Stimulated activated CD8-positive, alpha-beta memory T cell treated with anti-CD3 and anti-CD28 coated beads, Interleukin-12 subunit alpha, Interleukin-12 subunit beta, amount 100 ng/mL, for 4 hours (primary cell): ENCODE measurements around the gene PSPN.

Source experiments
- DNase-seq: peaks from one replicate; pipeline ENCODE4 v3.0.0-alpha.2; 2020; ENCODE audit warnings: low read depth

Gene PSPN

DNA sequence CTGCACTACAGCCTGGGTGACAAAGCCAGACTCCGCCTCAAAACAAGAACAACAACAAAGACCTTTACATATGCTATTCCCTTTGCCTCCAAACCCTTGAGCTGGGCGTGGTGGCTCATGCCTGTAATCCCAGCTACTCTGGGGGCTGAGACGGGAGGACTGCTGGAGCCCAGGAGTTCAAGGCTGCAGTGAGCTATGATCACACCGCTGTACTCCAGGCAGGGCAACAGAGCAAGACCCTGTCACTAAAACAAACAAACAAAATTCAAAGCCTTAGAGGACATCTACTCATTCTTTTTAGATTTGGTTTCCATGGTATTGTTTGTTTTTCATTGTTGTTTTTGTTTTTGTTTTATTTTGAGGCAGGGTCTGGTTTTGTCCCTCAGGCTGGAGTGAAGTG, 50.1 kb downstream of the PSPN start:
- DNase-seq = no peak
